HEK293T (cell line): ENCODE measurements around the gene PIGU.
"Not testable (repeated sequence)": the region's sequence is repeated elsewhere in the genome, so short reads cannot be mapped to it uniquely, and the experiment has no call there.

Experiments
- ARNT ChIP-seq: fragments of 450-650 bp; IDR thresholded peaks from 2 replicates; pipeline ENCODE4 v1.6.1; 2017; ENCODE audit warnings: mild to moderate bottlenecking
- BHLHE40 ChIP-seq: fragments of 450-650 bp; IDR thresholded peaks from 2 replicates; pipeline ENCODE4 v1.6.1; 2016; ENCODE audit warnings: mild to moderate bottlenecking, moderate library complexity, borderline replicate concordance
- ELF4 ChIP-seq: fragments of 450-650 bp; IDR thresholded peaks from 2 replicates; pipeline ENCODE4 v1.6.1; 2017; ENCODE audit warnings: antibody characterized with exemption
- FOXA1 ChIP-seq: fragments of 450-650 bp; IDR thresholded peaks from 2 replicates; pipeline ENCODE4 v1.6.1; 2016; ENCODE audit warnings: mild to moderate bottlenecking
- FOXM1 ChIP-seq: fragments of 450-650 bp; IDR thresholded peaks from 2 replicates; pipeline ENCODE4 v1.6.1; 2017; ENCODE audit warnings: mild to moderate bottlenecking, borderline replicate concordance
- HDGF ChIP-seq: fragments of 450-650 bp; IDR thresholded peaks from 2 replicates; pipeline ENCODE4 v1.6.1; 2017; ENCODE audit warnings: antibody characterized with exemption, borderline replicate concordance
- L3MBTL2 ChIP-seq: fragments of 450-650 bp; conservative IDR thresholded peaks from 2 replicates; pipeline ENCODE4 v1.6.1; 2016; ENCODE audit warnings: mild to moderate bottlenecking
- NFRKB ChIP-seq: fragments of 450-650 bp; IDR thresholded peaks from 2 replicates; pipeline ENCODE4 v1.6.1; 2016; ENCODE audit warnings: mild to moderate bottlenecking, moderate library complexity
- PKNOX1 ChIP-seq: fragments of 450-650 bp; IDR thresholded peaks from 2 replicates; pipeline ENCODE4 v1.6.1; 2016
- SP1 ChIP-seq: fragments of 450-650 bp; IDR thresholded peaks from 2 replicates; pipeline ENCODE4 v1.6.1; 2017
- SUZ12 ChIP-seq: fragments of 450-650 bp; IDR thresholded peaks from 2 replicates; pipeline ENCODE4 v1.6.1; 2016; ENCODE audit warnings: mild to moderate bottlenecking
- TARDBP ChIP-seq: fragments of 450-650 bp; IDR thresholded peaks from 2 replicates; pipeline ENCODE4 v1.6.1; 2016

- TF ChIP-seq ARNT, BHLHE40, SP1, TARDBP, ELF4, PKNOX1, SUZ12, FOXA1, L3MBTL2, FOXM1, NFRKB, HDGF: not testable (repeated sequence)
These were observed 60.0 kb downstream of the PIGU start for GRCh38 chr20:34616913-34617312.
